Right lobe of liver (tissue), 6 donors: ENCODE results near the gene GALNT17. TPM values are rescaled to one million over a fixed set of nuclear protein-coding genes. Genes with fewer than 3 reads are reported as not detected.

Source experiments
- ATAC-seq, 4 donors: fragments of 200-7000 bp; cut with Tn5 transposase; one replicate each; pipeline ENCODE4 v1.9.1; 2020; ENCODE audit warnings: mild to moderate bottlenecking in 4 of 4, moderate library complexity in 4 of 4
- DNase-seq, 3 donors: peaks; one replicate each; pipeline ENCODE4 v3.0.0-alpha.2; 2020
- H3K27ac ChIP-seq, 3 donors: fragments of 200-600 bp; one replicate each; pipeline ENCODE4 v1.8.0; 2022
- H3K27me3 ChIP-seq, 2 donors: fragments of 200-600 bp; one replicate each; pipeline ENCODE4 v1.8.0; 2022
- H3K36me3 ChIP-seq, 4 donors: fragments of 200-600 bp; sonication (generic) in 1 of 4; one replicate each; pipeline versions ENCODE4 v1.5.1 to v1.8.0; 2017 to 2022; ENCODE audit warnings: control low read depth in 1 of 4
- H3K4me1 ChIP-seq, 4 donors: fragments of 200-600 bp; sonication (generic) in 1 of 4; one replicate each; pipeline versions ENCODE4 v1.5.1 to v1.8.0; 2017 to 2022; ENCODE audit warnings: control low read depth in 1 of 4
- H3K4me3 ChIP-seq, 3 donors: fragments of 200-600 bp; one replicate each; pipeline ENCODE4 v1.8.0; 2022
- H3K9me3 ChIP-seq, 4 donors: fragments of 200-600 bp; sonication (generic) in 1 of 4; one replicate each; pipeline versions ENCODE4 v1.5.1 to v1.8.0; 2017 to 2022; ENCODE audit warnings: control low read depth in 1 of 4
- CTCF ChIP-seq, 4 donors: fragments of 200-600 bp in 3 of 4; fragments of 450-650 bp in 1 of 4; IDR thresholded peaks; one replicate each; pipeline versions ENCODE4 v1.5.1 to v1.8.0; 2016 to 2022; ENCODE audit warnings: antibody characterized with exemption in 4 of 4, mild to moderate bottlenecking in 2 of 4
- POLR2A ChIP-seq: fragments of 450-650 bp; IDR thresholded peaks from one replicate; pipeline ENCODE4 v1.6.1; 2017; ENCODE audit warnings: antibody characterized with exemption, mild to moderate bottlenecking
- WGBS: methylation state at CpG from one replicate; pipeline ENCODE4 v1.1.6; 2018; ENCODE audit warnings: low coverage, low lambda C conversion rate; ENCODE audit not compliant: insufficient coverage; ENCODE audit errors: missing lambda C conversion rate; 5-methylcytosine and 5-hydroxymethylcytosine counted together
- intact Hi-C, 2 donors: fragments of 100-400 bp; cut with DNase I; formaldehyde crosslinking; loops; one replicate each; pipeline versions ENCODE4 v1.11.2 to v1.14.1; 2022
- total RNA-seq, 6 experiments: library from RNA; depleted of rRNA in 2 of 6; stranded (reverse); fragments of >200 nt in 2 of 6; fragmentation: NEBNext Ultra II Directional in 3 of 6; extraction: Animal tissue kit (Norgen Biotek cat#: 25700) in 3 of 6; gene quantifications; one replicate each; pipeline versions ENCODE4 v1.1.0 to v1.2.4, GENCODE V29; 2016 to 2023
- donor health status: DM: no; HTN: yes; CAD: no.
- donor health status: DM: no; HTN: no; CAD: no.
- donor health status: DM: no; HTN: no; CAD: no.
- donor health status: DM: no; HTN: yes; CAD: no.
- donor health status: DM: no; HTN: yes; CAD: no.

The GALNT17 gene
- total RNA-seq, 6 experiments from 2014 or later = 0.06 to 0.31 (median 0.10) TPM

GRCh38 chr7:71544816-71545215, 412.9 kb downstream of the GALNT17 start:
- intact Hi-C loops = no loop called here
- H3K27me3 ChIP-seq = no peaks in the 10 kb centered on the region
- no peak overlapping the region for H3K4me3 ChIP-seq
- ATAC-seq (no peak), DNase-seq (no peak)
- WGBS = 39% methylated on average over 5 of the region's 5 CpGs
- no peaks in the 10 kb centered on the region for H3K36me3 ChIP-seq
- H3K27ac ChIP-seq = no peak overlapping the region
- H3K4me1 ChIP-seq = no peaks in the 10 kb centered on the region
- TF ChIP-seq CTCF (IDR thresholded peaks at IDR 0.05) (no peak), POLR2A (no peak)
- no peaks in the 10 kb centered on the region for H3K9me3 ChIP-seq

GRCh38 chr7:71547426-71547825, 415.5 kb downstream of the GALNT17 start:
- intact Hi-C loops = no loop called here
- TF ChIP-seq CTCF (IDR thresholded peaks at IDR 0.05) (no peak), POLR2A (no peak)
- H3K9me3 ChIP-seq = no peaks in the 10 kb centered on the region
- H3K36me3 ChIP-seq = no peaks in the 10 kb centered on the region
- no peak for ATAC-seq
- WGBS = 61% methylated on average over 2 of the region's 6 CpGs
- H3K27me3 ChIP-seq = no peaks in the 10 kb centered on the region
- no peak overlapping the region for H3K27ac ChIP-seq
- no peak for DNase-seq
- no peak overlapping the region for H3K4me3 ChIP-seq
- no peaks in the 10 kb centered on the region for H3K4me1 ChIP-seq

GRCh38 chr7:71548746-71549145, 416.8 kb downstream of the GALNT17 start:
- 72% methylated on average over 3 of the region's 3 CpGs for WGBS
- intact Hi-C loops = no loop called here
- H3K9me3 ChIP-seq = no peaks in the 10 kb centered on the region
- no peaks in the 10 kb centered on the region for H3K36me3 ChIP-seq
- H3K27ac ChIP-seq = no peak overlapping the region
- no peaks in the 10 kb centered on the region for H3K4me1 ChIP-seq
- DNase-seq (no peak), ATAC-seq (no peak)
- TF ChIP-seq POLR2A = no peak
- no peak for TF ChIP-seq CTCF (IDR thresholded peaks at IDR 0.05)
- H3K4me3 ChIP-seq = no peak overlapping the region
- no peaks in the 10 kb centered on the region for H3K27me3 ChIP-seq

GRCh38 chr7:71553306-71553705, 421.4 kb downstream of the GALNT17 start:
- Histone ChIP-seq H3K4me1 (no peaks in the 10 kb centered on the region), H3K36me3 (no peaks in the 10 kb centered on the region), H3K9me3 (no peaks in the 10 kb centered on the region), H3K4me3 (no peak overlapping the region), H3K27ac (no peak overlapping the region), H3K27me3 (no peaks in the 10 kb centered on the region)
- no peak for ATAC-seq
- DNase-seq = no peak
- WGBS = 17% methylated on average over 1 of the region's 1 CpG
- intact Hi-C loops = no loop called here
- no peak for TF ChIP-seq CTCF (IDR thresholded peaks at IDR 0.05)

GRCh38 chr7:71555758-71556157, 423.8 kb downstream of the GALNT17 start:
- H3K27me3 ChIP-seq = no peaks in the 10 kb centered on the region
- no peak for TF ChIP-seq POLR2A
- no peak for TF ChIP-seq CTCF (IDR thresholded peaks at IDR 0.05)
- H3K4me3 ChIP-seq = no peak overlapping the region
- H3K27ac ChIP-seq = no peak overlapping the region
- intact Hi-C loops = no loop called here
- H3K9me3 ChIP-seq = no peaks in the 10 kb centered on the region
- ATAC-seq (no peak), DNase-seq (no peak)
- H3K4me1 ChIP-seq = no peaks in the 10 kb centered on the region
- no peaks in the 10 kb centered on the region for H3K36me3 ChIP-seq
- 77% methylated on average over 8 of the region's 8 CpGs for WGBS
